Endodermal cell (in vitro differentiated cells): ENCODE results near the gene WNK3. TPM values are rescaled to one million over a fixed set of nuclear protein-coding genes. Genes with fewer than 3 reads are reported as not detected.

Experiments used
- DNase-seq: peaks from one replicate; pipeline ENCODE4 v3.0.0-alpha.2; 2017
- H3K27ac ChIP-seq: 2 replicates; pipeline ENCODE4 v1.5.1; 2013; ENCODE audit warnings: mild to moderate bottlenecking, low read depth, low read length, moderate library complexity
- H3K27me3 ChIP-seq: 2 replicates; pipeline ENCODE4 v1.6.1; 2013; ENCODE audit warnings: mild to moderate bottlenecking, low read length, moderate library complexity; ENCODE audit not compliant: insufficient read depth, control insufficient read depth, poor library complexity, severe bottlenecking
- H3K36me3 ChIP-seq: 2 replicates; pipeline ENCODE4 v1.7.0; 2013; ENCODE audit warnings: mild to moderate bottlenecking, low read length, moderate library complexity; ENCODE audit not compliant: control insufficient read depth, insufficient read depth
- H3K4me1 ChIP-seq: one replicate; pipeline ENCODE4 v1.7.0; 2013; ENCODE audit warnings: low read length; ENCODE audit not compliant: control insufficient read depth, insufficient read depth
- H3K4me3 ChIP-seq: 2 replicates; pipeline ENCODE4 v1.5.1; 2013; ENCODE audit warnings: mild to moderate bottlenecking, low read length, moderate library complexity
- H3K9ac ChIP-seq: 2 replicates; pipeline ENCODE4 v1.6.1; 2013; ENCODE audit warnings: mild to moderate bottlenecking, low read length, moderate library complexity; ENCODE audit not compliant: poor library complexity, severe bottlenecking; ENCODE audit errors: extremely low read depth
- H3K9me3 ChIP-seq: 2 replicates; pipeline ENCODE4 v1.6.1; 2013; ENCODE audit warnings: mild to moderate bottlenecking, low read length, moderate library complexity; ENCODE audit not compliant: control insufficient read depth
- H3K27ac Mint-ChIP-seq: 2 replicates; pipeline ENCODE4 v1.8.0; 2020; ENCODE audit warnings: mixed read lengths
- H3K27me3 Mint-ChIP-seq: 2 replicates; pipeline ENCODE4 v1.8.0; 2021; ENCODE audit warnings: mild to moderate bottlenecking, mixed read lengths; ENCODE audit not compliant: insufficient read depth
- H3K36me3 Mint-ChIP-seq: 2 replicates; pipeline ENCODE4 v1.8.0; 2020; ENCODE audit warnings: low read depth, mixed read lengths
- H3K4me1 Mint-ChIP-seq: 2 replicates; pipeline ENCODE4 v1.8.0; 2020; ENCODE audit warnings: mixed read lengths
- H3K4me3 Mint-ChIP-seq: 2 replicates; pipeline ENCODE4 v1.8.0; 2020; ENCODE audit warnings: mild to moderate bottlenecking, moderate library complexity, mixed read lengths
- H3K9me3 Mint-ChIP-seq: 2 replicates; pipeline ENCODE4 v1.8.0; 2020; ENCODE audit warnings: mild to moderate bottlenecking, mixed read lengths
- CTCF ChIP-seq: fragments of 200-600 bp; sonication (generic); conservative IDR thresholded peaks from 2 replicates; pipeline ENCODE4 v1.5.0; 2021; ENCODE audit warnings: antibody characterized with exemption, mild to moderate bottlenecking
- WGBS, 2 experiments: methylation state at CpG; one replicate each; pipeline versions ENCODE4 v1.1.5 to v1.1.7; 2013; ENCODE audit warnings: missing lambda C conversion rate in 2 of 2, mixed read lengths in 1 of 2; ENCODE audit not compliant: insufficient coverage in 1 of 2, insufficient read length in 1 of 2; 5-methylcytosine and 5-hydroxymethylcytosine counted together
- total RNA-seq, 2 donors: library from RNA; stranded (reverse); fragmentation: NEBNext Ultra II Directional in 1 of 2; extraction: Animal tissue kit (Norgen Biotek cat#: 25700) in 1 of 2; gene quantifications; 2 replicates in 1 of 2; 3 replicates in 1 of 2; pipeline ENCODE4 v1.2.1, GENCODE V29; 2021

WNK3 gene
- total RNA-seq, 2 donors from 2014 or later, result 38.3 to 40.4 TPM

GRCh38 chrX:54194982-54195588 is 162.8 kb downstream of the WNK3 start:
- no peak overlapping the region for H3K9ac ChIP-seq
- Mint-ChIP-seq H3K4me3 (no peak overlapping the region), H3K4me1 (peaks cover 2% of the 10 kb centered on the region), H3K27me3 (no peaks in the 10 kb centered on the region), H3K36me3 (peaks cover 2% of the 10 kb centered on the region), H3K27ac (no peak overlapping the region), H3K9me3 (peaks cover 31% of the 10 kb centered on the region)
- H3K36me3 ChIP-seq, result no peaks in the 10 kb centered on the region
- no peaks in the 10 kb centered on the region for H3K27me3 ChIP-seq
- H3K9me3 ChIP-seq, result no peaks in the 10 kb centered on the region
- TF ChIP-seq CTCF, result no peak
- no peak overlapping the region for H3K4me3 ChIP-seq
- DNase-seq, result no peak
- no peak overlapping the region for H3K27ac ChIP-seq
- H3K4me1 ChIP-seq, result no peaks in the 10 kb centered on the region

DNA sequence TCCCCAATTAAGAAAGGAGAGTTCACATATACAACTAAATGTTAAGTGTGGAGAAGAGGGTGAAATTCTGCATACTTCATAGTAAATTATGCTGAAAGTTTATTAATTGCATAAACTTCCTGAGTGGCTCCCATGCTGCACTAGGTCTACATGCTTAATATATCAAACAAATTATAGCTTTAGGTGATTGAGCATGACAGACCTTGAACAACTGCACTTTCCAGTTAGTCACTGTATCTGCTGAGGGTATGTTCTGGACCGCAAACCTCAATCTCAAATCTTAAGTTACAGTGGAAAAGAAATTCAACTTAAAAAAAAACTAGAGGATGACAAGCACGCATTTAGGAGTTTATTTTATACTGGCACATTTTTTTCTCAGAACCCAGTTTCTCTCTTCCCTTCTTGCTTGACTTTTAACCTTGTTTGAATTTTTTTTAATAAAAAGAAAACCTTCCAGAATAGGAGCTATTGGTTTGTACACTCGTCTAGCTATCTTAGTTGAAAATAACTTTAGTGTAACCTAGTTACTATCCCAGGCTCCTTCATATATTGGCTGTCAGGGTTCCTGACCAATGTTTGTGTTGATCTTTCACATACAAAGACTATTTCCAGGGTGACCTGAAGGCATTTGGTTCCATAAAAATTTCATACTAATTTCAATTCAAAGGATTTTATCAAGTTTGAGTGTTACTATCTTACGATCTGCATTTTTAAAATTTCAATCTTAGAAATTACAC is 164.6 kb downstream of the WNK3 start:
- 89% methylated on average over 3 of the region's 4 CpGs; no CpG with 5 or more reads in 1 of the 2 experiments for WGBS, 2 experiments
- Mint-ChIP-seq H3K4me3 (no peak overlapping the region), H3K27me3 (no peaks in the 10 kb centered on the region)

DNA sequence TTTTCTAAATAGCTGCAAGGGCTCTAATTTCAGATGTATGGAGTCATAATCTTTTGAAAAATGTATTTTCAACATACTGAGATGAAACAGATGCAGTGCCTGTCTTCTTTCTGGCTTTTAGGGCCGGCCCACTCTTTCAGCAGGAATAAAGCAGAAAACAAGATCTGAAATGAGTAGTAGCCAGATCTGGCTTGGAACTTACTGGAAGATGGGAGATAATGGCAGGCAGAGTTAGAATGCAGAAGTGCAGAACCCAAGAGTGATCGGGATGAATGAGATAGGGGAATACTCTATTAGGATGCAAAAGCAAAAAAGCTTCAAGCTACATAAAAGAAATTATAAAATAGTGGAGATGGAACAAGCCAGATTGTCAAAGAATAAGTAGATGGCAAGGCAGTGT is 173.4 kb downstream of the WNK3 start:
- no peak overlapping the region for H3K27ac ChIP-seq
- H3K4me1 ChIP-seq, result no peaks in the 10 kb centered on the region
- no peaks in the 10 kb centered on the region for H3K9me3 ChIP-seq
- Mint-ChIP-seq H3K36me3 (no peaks in the 10 kb centered on the region), H3K4me1 (peaks cover 24% of the 10 kb centered on the region), H3K9me3 (peaks cover 39% of the 10 kb centered on the region), H3K27ac (no peak overlapping the region), H3K27me3 (no peaks in the 10 kb centered on the region), H3K4me3 (no peak overlapping the region)
- WGBS, 2 experiments, result 93 to 100% methylated on average over 1 to 2 of the region's 2 CpGs
- no peak for TF ChIP-seq CTCF
- H3K36me3 ChIP-seq, result no peaks in the 10 kb centered on the region
- no peak for DNase-seq
- no peaks in the 10 kb centered on the region for H3K27me3 ChIP-seq
- H3K9ac ChIP-seq, result no peak overlapping the region
- no peak overlapping the region for H3K4me3 ChIP-seq

More for the DNA sequence above, 164.6 kb downstream of the WNK3 start:
- Mint-ChIP-seq H3K27ac (no peak overlapping the region), H3K4me1 (peaks cover 1% of the 10 kb centered on the region), H3K36me3 (no peaks in the 10 kb centered on the region), H3K9me3 (peaks cover 30% of the 10 kb centered on the region)
- no peak overlapping the region for H3K27ac ChIP-seq
- H3K36me3 ChIP-seq, result no peaks in the 10 kb centered on the region
- no peak for DNase-seq
- H3K9me3 ChIP-seq, result no peaks in the 10 kb centered on the region
- H3K4me3 ChIP-seq, result no peak overlapping the region
- TF ChIP-seq CTCF, result no peak
- no peak overlapping the region for H3K9ac ChIP-seq
- no peaks in the 10 kb centered on the region for H3K27me3 ChIP-seq
- H3K4me1 ChIP-seq, result no peaks in the 10 kb centered on the region
